GM19438 (cell line): ENCODE measurements around the gene MAST1.

Experiments used
- ATAC-seq: cut with Tn5 transposase; IDR thresholded peaks from one replicate; pipeline ENCODE4 v1.9.1; 2021; ENCODE audit warnings: low read depth; ENCODE audit not compliant: unreplicated experiment

MAST1 gene

GRCh38 chr19:12867120-12868099 lies 29.1 kb downstream of the MAST1 start:
- ATAC-seq = peak; percentile 76

GRCh38 chr19:12868540-12869112 lies 30.3 kb downstream of the MAST1 start:
- ATAC-seq = no peak

- no peak for ATAC-seq
These were observed 33.4 kb downstream of the MAST1 start for GRCh38 chr19:12871681-12872080.

- no peak for ATAC-seq
These were observed 33.9 kb downstream of the MAST1 start for GRCh38 chr19:12872255-12872654.

- ATAC-seq = no peak
These were observed 34.9 kb downstream of the MAST1 start for GRCh38 chr19:12872941-12873890.

- no peak for ATAC-seq
These were observed 35.8 kb downstream of the MAST1 start for GRCh38 chr19:12873891-12874745.

GRCh38 chr19:12875086-12875485 lies 36.8 kb downstream of the MAST1 start:
- ATAC-seq = no peak

- peak; percentile 13 for ATAC-seq
These were observed 42.3 kb downstream of the MAST1 start for GRCh38 chr19:12880551-12881171.

GRCh38 chr19:12881172-12881808 lies 43.0 kb downstream of the MAST1 start, which contains the start of gene DNASE2:
TSS of gene DNASE2 (minus strand) at chr19:12881449. CDS start at chr19:12881375, 74 bp downstream.
- ATAC-seq = peak; percentile 74

GRCh38 chr19:12882589-12882988 lies 44.3 kb downstream of the MAST1 start:
- ATAC-seq = no peak

GRCh38 chr19:12884202-12884601 lies 45.9 kb downstream of the MAST1 start:
- no peak for ATAC-seq

GRCh38 chr19:12884627-12884925 lies 46.3 kb downstream of the MAST1 start:
- ATAC-seq = no peak

GRCh38 chr19:12884926-12885748 lies 46.8 kb downstream of the MAST1 start:
- ATAC-seq = no peak

- no peak for ATAC-seq
These were observed 47.7 kb downstream of the MAST1 start for GRCh38 chr19:12885749-12886650.

- ATAC-seq = no peak
These were observed 48.3 kb downstream of the MAST1 start for GRCh38 chr19:12886651-12886968.

GRCh38 chr19:12886969-12887747 lies 48.8 kb downstream of the MAST1 start, which contains the start of gene KLF1:
TSS of gene KLF1 (minus strand) at chr19:12887201. CDS start at chr19:12887140, 61 bp downstream.
- ATAC-seq = no peak
